NK-92 treated with Interleukin-12 subunit alpha and Interleukin-12 subunit beta, amount 100 ng/mL, for 24 hours (cell line): Measurements from ENCODE around the gene IRF6.

Experiments used
- DNase-seq: peaks from one replicate; lab custom pipeline; 2025; lab: John Stamatoyannopoulos, UW

IRF6 gene

DNA sequence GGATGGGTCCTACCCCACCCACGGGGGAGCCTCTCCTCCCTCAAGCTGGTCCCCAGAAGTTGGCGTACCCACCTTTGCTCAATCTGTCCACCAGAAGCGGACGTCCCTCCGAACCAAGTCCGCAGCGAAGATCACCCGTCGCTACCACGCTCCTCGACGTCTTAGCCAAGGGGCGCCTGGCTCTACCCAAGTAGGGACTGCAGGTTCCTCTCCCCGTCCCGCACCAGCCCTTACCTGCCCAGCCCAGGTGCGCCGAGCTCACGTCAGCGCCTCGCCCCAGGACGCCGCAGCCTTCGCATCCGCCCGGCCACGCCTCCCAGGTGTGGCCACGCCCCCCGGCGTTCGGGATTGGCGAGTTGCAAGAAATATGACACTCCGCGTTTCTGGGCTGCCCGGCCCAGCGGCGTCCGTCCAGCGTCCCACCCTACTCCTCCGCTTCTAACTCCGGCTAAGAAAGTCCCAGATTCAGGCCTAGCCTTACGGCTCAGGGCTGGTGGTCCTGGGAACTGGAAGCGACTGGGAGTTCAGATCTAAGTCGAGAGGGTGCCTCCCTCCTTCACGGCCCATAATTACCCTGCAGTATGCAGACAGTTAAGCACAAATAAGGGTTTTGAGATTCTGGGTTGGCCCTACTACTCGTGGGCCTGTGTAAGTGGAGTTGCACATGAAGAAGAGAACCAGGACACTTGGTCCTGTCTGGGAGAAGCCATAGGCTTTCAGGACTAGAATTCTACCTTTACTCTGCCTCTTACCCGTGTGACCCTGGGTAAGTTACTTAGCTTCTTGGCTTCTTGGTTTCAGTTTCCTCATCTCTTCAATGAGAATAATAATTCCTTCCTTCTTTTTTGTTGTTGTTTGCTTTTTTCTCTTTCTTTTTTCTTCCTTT is at the start of gene IRF6:
TSS of gene IRF6 (minus strand) at position 268 of the 886 bp plus-strand sequence. CDS start 4,729 bp downstream, outside the sequence.
- peak; percentile 14 for DNase-seq

DNA sequence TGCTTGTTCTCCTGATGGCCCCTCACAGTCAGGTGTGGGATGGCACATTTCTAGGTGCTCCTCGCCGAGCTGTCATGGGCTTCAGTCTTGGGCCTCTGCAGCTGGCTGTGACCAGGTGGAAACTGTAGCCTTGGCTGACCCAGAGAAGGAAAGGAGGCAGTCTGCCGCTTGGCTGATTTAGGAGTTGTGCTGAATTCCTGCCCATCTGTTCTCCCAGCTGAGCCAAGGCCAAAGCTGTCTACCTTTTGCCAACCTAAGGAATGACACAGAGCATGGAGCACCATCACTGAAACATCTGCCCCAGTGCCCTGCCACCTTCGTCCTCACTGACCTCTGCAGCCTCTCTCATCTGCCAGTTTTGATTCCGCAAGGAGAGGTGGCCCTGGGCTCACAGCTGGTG is 49.7 kb upstream of the IRF6 start:
- no peak for DNase-seq

DNA sequence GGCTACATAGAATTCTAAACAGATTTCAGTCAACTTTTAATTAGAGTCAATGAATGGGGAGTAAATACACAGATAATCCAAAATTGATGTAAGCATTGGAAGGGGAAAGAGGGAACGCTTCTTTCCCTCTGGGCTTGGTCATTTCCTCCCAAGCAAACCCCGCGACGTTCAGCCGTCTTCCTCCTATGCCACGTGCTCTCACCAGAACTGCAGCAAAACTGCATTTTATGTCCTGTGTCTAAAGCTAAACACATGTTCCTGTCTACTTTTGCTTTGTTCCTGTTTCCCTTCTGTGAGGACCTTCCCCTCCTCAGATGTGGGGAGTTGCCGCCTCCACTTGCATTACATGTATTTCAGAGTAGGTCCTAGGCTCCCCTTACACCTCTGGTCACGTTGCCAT is 49.1 kb upstream of the IRF6 start:
- no peak for DNase-seq

DNA sequence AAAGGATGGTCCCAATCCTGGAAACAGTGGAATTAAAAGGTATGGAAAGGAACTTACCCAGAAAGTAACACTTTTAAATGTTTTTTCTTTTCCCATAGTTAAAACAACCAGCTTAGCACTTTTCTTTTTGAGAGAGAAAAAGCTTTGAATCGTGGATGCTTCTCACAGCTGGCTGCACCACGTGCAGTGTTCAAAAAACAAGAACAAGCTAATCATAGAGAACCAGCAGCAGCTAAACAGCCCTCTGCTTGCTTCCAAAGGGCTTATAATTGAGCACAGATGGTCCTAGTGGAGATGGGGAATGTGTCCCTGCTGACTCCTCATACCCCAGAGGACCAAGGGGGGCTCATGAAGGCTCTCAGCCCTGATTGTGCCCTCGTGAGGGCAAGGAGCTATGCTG is 48.3 kb upstream of the IRF6 start:
- no peak for DNase-seq

DNA sequence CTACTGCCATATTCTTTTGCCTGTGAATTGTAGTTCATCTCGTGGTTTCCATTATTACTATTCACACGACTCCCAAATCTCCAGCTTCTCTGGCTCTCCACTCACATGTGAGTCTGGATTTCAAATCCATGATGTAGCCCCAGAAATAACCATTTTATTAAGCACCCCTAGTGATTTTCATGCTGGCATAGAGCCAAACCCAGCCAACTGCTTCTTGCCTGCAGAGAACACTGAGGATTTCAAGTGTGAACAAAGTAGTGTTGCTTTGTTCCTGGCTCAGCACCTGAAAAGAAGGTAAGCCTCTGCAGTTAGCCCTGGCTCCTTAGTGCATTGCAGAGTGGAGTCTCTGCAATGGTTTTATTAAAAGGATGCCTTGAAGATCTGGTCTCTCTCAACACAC is 47.7 kb upstream of the IRF6 start:
- DNase-seq = no peak

DNA sequence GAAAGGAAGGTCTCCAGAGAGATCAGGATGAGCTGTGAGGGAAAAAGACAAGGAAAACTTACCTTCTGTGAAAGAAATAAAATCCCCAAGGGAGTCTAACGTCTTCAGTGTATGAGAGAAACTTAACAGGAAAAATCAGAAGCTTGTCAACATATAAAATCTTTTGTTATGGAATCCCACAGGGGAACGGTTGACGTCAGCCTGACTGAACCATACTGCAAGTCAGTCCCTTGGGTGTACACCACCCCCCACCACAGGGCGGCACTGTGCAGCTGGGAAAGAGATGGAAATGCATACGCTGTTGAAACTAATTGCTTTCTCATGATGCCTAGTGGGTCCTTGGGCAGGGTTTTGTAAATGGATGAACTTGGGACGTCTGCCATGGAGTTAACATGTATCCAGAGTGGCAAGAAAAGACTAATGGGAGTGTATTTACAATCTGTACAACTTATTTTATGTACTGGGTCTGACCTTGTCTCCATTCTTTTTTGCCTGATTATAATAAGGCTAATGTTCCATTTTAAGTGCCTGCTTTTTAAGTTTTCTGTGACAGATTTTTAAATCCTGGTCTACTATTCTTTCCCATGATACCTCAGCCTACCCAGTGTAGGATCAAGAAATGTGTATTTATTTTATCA is 44.5 kb upstream of the IRF6 start:
- DNase-seq = no peak

DNA sequence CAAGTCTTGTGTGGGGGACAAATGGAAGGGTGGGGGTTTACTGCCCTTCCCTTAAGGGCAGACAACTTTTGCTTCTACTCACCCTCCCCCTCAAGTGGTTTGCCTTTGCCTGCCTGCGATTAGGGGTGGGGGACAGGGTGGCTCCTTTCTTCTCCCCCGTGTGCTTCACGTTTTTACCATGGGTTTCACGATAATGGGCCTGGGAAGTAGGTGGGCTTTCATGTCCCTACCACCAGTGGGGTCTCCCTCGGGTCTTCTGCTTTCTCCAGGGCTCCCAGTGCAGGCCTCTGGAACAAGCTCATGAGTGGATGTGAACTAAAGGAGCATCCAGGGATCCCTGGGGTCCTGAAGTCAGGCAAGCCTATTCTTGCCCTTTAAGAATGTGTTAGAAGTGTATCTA is 43.4 kb upstream of the IRF6 start:
- DNase-seq = no peak

DNA sequence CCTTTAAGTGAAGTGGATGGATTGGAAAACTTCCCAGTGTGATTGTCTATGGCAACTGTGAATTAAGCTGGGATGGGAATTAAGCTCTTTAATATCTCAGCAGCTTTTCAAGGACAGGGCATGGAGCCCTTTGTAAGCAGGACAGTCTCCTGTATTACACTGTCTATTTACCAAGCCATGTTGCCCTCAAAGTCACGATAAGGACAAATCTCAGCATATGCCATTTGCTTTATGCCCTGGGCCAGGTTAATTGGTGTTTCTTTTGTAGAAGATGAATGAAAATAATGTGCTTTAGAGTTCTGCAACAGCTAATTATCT is 39.4 kb upstream of the IRF6 start:
- DNase-seq = no peak

DNA sequence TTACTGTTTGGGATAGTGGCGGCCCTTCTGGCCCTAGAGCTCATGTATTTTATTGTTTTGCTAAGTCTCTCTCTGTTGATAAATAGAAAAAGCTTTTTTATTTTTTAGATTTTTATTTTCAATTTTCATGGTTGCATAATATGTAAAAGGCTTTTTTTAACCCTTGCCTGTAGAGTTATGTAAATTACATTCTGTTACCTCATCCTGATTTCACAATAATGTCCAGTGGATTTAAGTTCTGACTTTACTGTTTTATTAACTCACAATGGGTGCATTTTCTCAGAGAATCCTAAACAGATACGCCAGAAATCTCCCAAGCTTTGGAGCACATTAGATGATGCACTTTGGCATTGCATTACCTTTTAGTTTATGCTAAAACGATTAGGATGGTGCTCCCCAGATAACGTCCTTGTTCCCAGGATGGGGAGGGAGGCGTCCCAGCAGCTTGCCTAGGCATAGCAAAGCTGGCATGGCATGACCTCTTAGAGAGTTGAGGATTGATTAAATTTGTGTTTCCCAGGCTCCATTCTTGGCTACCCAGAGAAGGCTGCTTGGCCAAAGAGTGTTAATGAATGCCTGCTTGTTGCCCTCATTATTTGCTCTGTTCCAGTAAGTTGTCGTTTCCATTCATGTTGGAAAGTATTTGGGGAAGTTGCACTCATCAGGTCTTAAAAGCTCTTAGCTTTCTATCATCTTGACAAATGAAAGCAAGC is 38.9 kb upstream of the IRF6 start:
- DNase-seq = no peak

DNA sequence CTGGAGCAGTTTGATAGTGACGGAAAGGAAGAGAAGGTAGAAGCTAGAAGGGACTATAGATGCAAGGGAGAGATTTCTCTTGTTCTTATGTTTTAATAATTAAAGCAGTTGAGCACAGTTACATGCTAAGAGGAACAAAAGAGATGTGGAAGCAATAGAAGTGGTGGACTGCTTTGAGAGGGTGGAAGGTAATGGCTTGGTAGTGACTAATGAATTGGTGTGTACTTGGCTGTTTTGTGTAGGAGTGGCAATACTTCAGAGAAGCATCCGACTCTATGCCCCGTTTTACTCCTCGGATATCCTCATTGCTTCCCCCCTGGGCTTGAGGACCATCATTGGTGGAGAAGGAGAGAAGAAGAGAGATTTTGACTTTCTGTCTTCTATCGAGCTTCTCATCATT is 34.7 kb upstream of the IRF6 start:
- DNase-seq = no peak

DNA sequence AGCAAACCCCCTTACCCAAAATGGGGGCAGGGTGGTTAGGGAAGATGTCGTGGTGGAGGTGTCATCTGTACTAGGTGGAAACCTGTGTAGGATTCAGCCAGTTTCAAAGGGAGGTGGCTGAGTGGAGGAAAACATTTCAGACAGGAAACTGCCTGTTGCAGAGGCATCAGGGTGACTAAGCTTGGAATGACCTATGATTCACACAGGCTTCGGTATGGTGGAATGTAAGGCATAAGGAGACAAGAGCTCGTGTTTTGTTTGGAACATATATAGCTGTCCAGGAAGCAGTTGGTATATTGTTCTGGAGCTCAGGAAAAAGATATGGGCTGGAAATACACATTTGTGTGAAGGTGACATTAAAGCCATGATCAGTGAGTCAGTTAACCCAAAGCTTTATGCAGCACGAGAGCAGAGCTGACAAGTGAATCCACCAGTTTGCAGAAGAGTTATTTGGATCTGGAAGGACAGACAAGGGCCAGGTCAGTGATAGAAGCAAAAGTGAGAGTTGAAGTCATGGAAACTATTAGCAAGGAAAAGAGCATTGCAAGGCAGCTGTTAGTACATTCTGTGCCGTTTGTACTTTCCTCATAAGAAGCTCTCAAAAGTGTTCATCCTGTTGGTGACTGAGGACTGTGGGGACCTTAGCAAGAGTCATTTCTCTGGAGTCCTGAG is 34.1 kb upstream of the IRF6 start:
- DNase-seq = no peak

DNA sequence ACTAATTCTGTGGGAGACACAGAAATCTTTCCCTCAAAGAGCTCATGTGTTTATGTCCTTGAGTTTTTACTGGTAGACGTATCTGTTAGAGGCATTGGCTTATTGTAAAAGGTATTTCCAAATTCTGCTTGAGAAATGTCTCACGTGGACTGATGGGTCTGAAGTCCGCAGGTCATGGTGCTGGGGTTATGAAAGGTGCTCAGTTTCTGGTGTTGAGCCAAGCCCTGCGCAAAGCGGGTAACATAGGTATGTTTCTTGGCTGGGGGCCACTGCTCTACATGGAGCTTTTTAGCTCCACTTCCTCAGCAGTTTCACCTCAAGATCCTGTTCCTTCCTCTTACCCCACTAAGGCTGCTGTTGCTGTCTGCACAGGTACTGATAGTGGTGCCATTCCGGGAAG is 32.6 kb upstream of the IRF6 start:
- no peak for DNase-seq

DNA sequence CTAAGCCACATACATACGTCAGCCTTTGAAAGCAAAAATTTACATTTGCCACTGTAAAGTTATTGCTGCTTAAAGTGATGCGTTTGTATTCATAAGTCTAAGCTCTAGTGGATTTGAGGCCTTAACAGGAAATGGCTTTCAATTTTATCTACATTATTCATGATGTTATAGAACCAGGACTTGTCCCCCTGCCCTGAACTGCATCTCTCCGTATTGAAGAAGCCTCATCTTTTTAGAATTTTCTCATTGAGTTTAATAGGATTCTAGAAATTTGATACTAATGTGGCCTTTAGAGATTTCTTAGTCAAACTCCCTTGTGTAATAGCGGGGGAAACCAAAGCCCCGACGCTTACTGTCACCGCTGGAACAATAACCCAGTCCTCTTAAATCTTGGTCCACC is 31.7 kb upstream of the IRF6 start:
- DNase-seq = no peak

DNA sequence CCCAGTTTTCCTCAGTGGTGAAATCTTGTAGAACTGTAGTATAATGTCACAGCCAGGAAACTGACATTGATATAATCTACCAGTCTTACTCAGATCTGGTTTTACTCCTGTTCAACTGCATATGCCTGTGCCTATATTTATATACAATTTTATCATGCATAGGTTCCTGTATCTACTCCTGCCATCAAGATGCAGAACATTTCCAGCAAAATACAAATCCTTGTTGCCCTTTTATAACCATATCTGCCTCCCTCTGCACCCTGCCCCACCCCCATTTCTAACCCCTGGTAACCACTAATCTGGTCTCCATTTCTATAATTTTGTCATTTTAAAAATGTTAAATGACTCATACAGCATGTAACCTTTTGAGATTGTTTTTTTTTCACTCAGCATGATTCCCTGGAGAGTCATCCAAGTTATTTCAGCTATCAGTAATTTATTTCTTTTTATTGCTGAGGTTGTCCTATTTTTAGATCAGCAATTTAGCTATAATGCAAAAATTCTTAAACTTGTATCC is 29.9 kb upstream of the IRF6 start:
- no peak for DNase-seq

DNA sequence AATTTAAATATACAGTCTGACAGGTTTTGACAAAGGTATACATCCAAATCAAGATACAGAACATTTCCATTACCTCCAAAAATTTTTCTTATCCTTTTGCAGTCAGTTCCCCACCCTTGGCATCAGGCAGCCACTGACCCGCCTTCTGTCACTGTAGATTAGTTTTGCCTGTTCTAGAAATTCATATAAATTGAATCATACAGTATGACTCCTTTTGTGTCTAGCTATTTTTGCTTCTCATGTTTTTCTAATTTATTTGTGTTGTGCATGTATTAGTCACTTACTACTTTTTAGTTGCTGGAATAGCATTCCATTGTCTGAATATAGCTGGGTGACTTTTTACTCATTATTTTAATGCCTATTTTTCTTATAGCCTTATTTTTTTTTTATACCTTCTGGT is 25.7 kb upstream of the IRF6 start:
- no peak for DNase-seq

DNA sequence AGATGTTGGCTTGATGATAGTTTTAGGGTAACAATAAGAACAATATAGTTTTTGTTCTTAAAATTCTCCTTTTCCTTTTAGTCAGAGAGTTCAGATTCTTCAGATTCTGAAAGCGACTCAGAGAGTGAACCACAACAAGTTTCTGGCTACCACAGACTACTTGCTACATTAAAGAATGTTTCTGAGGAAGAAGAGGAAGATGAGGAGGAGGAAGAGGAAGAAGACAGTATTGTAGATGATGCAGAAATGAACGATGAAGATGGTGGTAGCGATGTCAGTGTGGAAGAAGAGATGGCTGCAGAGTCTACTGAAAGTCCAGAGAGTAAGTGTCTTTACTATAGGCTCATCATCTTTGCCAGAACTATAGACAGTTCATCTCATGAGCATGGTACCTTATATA is 24.8 kb upstream of the IRF6 start:
- no peak for DNase-seq

DNA sequence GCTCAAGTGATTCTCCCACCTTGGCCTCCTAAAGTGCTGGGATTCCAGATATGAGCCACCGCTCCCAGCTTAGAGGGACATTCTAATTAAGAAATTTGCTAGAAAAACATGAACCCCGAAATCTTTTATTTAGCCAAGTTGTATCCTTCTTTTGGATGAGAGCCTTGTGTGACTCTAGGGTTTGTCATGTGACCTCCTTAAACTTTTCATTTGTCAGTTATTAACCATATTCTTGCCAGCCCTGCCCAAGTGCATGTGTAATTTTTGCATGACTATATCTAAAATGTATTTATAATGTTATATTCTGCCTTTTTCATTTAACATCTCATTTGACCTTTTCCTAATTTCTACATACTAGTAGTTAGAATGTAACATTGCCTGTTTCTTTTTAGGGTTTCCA is 23.8 kb upstream of the IRF6 start:
- DNase-seq = no peak

DNA sequence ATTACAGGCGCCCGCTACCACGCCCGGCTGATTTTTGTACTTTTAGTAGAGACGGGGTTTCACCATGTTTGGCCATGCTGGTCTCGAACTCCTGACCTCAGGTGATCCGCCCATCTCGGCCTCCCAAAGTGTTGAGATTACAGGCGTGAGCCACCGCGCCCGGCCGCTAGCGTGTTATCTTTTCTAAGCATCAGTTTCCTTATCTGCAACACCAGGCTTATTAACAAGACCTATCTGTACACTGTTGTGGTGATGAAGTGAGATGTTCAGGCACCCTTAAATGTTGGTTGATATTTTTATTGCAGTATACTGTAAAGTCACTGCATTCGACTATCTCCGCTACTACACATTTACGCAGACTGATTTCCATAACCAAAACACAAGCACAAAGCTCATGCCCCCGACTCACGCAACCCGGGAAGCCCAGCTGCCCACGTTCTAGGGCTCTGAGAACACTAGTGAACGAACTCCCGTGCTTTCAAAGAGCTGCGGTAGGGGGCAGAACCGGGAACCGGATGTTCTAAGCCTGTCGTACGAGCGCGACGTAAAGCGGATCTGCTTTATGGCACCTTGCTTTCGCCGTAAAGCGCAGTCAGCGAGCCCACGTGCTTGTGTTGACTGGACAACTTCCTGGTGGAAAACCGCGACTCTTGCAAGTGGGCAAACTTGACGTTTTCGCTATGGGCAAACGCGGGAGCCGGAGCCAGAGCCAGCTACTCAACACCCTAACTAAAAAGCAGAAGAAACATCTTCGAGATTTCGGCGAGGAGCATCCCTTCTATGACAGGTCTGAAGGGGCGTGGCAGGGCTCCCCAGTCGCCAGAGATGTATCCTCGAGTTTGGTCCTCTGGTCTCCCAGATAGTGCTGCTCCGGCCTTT is 21.7 kb upstream of the IRF6 start, which contains the start of gene UTP25:
TSS of gene UTP25 (plus strand) at position 589 of the 879 bp plus-strand sequence. CDS start at position 681, 92 bp downstream.
- DNase-seq = peak; percentile 85

DNA sequence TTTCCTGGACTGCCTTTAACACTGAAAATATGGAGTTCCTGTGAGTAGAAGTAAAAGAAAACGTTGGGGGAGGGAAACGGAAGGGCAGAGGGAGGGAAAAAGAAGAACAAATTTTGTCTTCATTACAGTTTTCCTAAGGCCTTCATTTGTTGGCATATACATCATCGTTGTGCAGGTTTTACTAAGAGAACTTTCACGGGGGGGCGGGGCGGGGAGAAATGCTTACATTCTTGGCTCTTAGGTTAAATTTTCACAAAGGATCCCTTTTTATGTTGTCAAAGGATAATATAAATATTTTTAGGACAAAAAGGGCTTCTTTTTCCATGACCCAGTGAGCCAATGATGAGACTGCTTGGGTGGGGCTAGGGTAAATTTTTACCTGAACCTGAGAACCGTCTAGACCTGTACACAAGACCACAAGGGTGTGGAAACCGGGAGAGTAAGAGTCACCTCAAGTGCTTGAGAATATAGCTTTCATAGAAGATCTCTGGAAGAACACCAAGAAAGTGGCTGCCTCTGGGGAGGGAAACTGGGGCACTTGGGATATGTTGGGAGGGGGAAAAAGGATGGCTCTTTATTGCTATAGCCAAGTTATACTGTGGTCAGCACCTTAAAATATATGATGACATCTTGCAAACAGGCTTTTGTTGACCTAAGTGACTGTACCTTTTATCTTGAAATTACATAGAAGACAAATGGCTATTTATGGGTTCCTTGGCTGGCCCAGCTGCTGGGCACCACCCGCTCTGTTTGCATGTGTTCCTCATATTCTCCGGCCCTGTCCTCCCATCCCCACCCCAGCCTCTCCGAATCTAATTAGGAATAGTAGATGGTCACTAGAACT is 19.9 kb upstream of the IRF6 start:
- no peak for DNase-seq
